ENCODE results near the gene MCEMP1. TPM values are rescaled to one million over a fixed set of nuclear protein-coding genes. Genes with fewer than 3 reads are reported as not detected.
A peak's percentile ranks its signal among the peaks of the same experiment; 100 is the strongest.

The MCEMP1 gene
- polyA plus RNA-seq, 3 donors = 79.4 to 122 (median 104) TPM

GRCh38 chr19:7672522-7672921 is 4.4 kb upstream of the MCEMP1 start:
- peak overlapping the region in 1 of 2 donors; percentile 81 for H3K27ac ChIP-seq (ENCODE audit: low read depth in 1 of 2, low read length in 2 of 2)
- intact Hi-C loops (cut with micrococcal nuclease) = no loop called here
- peaks cover 65 to 81% of the 10 kb centered on the region in 2 donors for H3K4me1 ChIP-seq (ENCODE audit: control insufficient read depth in 1 of 2, insufficient read depth in 2 of 2, low read length in 2 of 2)
- Mint-ChIP-seq H3K27me3 (ENCODE audit: low read depth in 3 of 3) (peaks cover 0 to 4% (median 0%) of the 10 kb centered on the region in 3 donors), H3K27ac (peak overlapping the region in 2 of 7 donors; percentile 53 to 63), H3K9me3 (peaks cover 11 to 17% (median 13%) of the 10 kb centered on the region in 7 donors), H3K36me3 (peaks cover 2 to 5% of the 10 kb centered on the region in 2 donors), H3K4me3 (no peak overlapping the region), H3K4me1 (peaks cover 77% of the 10 kb centered on the region)
- H3K79me2 ChIP-seq (ENCODE audit: insufficient read depth, low read length) = peaks cover 37% of the 10 kb centered on the region
- DNase-seq = no peak
- no peak overlapping the region for H3K4me3 ChIP-seq (replicated peaks in 1 of 3; ENCODE audit: low read depth in 2 of 3, low read length in 3 of 3)
- no peak overlapping the region for H3K4me2 ChIP-seq (replicated peaks; ENCODE audit: extremely low read depth, low read length, poor library complexity, severe bottlenecking)
- no peak overlapping the region for H3K9ac ChIP-seq (ENCODE audit: insufficient read depth, low read length, poor library complexity, severe bottlenecking)
- H3K9me3 ChIP-seq (replicated peaks in 1 of 2; ENCODE audit: control insufficient read depth in 1 of 2, insufficient read depth in 1 of 2, low read length in 2 of 2) = peaks cover 7 to 13% of the 10 kb centered on the region in 2 donors
- WGBS (ENCODE audit: insufficient coverage) = 71% methylated on average over 5 of the region's 9 CpGs
- H3K36me3 ChIP-seq (replicated peaks in 1 of 2; ENCODE audit: control insufficient read depth in 1 of 2, insufficient read depth in 2 of 2, low read length in 2 of 2) = no peaks in the 10 kb centered on the region
- H3K27me3 ChIP-seq (ENCODE audit: control insufficient read depth in 2 of 2, insufficient read depth in 2 of 2, low read length in 2 of 2) = no peaks in the 10 kb centered on the region
- H4K20me1 ChIP-seq (ENCODE audit: insufficient read depth, low read length) = no peaks in the 10 kb centered on the region
- TF ChIP-seq CTCF (IDR thresholded peaks at IDR 0.05) = no peak
- H2AFZ ChIP-seq (ENCODE audit: insufficient read depth, low read depth, low read length, poor library complexity, severe bottlenecking) = no peak overlapping the region

DNA sequence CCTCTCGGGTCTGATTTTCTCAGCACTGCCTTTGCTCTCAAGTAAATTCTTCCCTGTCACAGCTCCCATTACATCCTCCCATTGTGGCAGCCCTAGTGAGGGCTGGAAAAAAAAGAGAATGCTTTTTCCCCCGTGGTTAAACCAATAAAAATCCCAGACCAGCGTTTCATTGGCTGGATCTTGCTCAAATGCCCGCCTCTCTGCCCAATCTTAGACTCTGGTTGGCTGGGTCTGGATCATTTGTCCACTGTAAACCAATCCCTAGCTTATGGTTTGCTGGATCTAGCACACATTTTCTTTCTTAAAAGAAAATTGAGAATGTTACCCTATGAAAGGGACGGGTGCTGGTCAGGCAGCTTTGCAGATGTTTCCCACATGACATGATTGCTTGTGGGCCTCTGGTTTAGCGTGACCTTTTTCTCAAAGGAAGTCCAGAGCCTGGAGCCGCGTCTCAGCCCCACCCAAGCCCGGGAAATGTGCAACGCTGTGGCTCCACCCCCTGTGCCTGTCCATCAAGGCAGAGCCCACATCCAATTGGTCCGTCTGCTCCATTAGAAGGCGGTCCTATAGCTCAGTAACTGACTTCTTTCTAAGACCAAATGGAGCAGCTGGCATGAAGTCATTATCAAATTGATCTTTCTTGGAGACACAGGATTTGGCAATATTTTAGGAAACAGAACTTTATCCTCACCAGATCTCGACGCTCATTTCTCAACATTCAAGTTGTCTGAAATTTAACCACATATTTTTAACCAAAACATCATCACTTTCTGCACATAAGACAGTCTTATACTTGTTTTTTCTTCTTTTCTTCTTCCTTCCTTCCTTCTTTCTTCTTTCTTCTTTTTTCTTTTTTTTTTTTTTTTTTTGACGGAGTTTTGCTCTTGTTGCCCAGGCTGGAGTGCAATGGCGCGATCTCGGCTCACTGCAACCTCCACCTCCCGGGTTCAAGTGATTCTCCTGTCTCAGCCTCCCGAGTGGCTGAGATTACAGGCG is 2.6 kb upstream of the MCEMP1 start:
- peaks cover 45% of the 10 kb centered on the region for H3K79me2 ChIP-seq (ENCODE audit: insufficient read depth, low read length)
- H4K20me1 ChIP-seq (ENCODE audit: insufficient read depth, low read length) = no peaks in the 10 kb centered on the region
- H3K27me3 ChIP-seq (ENCODE audit: control insufficient read depth in 2 of 2, insufficient read depth in 2 of 2, low read length in 2 of 2) = no peaks in the 10 kb centered on the region
- Mint-ChIP-seq H3K9me3 (peaks cover 11 to 17% (median 13%) of the 10 kb centered on the region in 7 donors), H3K36me3 (peaks cover 5 to 12% of the 10 kb centered on the region in 2 donors), H3K27ac (peak overlapping the region; percentile 70 to 98 (median 93)), H3K27me3 (ENCODE audit: low read depth in 3 of 3) (peaks cover 0 to 4% (median 0%) of the 10 kb centered on the region in 3 donors), H3K4me1 (peaks cover 78% of the 10 kb centered on the region), H3K4me3 (peak overlapping the region; percentile 26 to 34)
- WGBS (ENCODE audit: insufficient coverage) = 1% methylated on average over 9 of the region's 21 CpGs
- intact Hi-C loops (cut with micrococcal nuclease) = loop anchor here in 1 of 2 donors (5.0 kb wide), 1 partner anchor 37 kb away; the partner anchor contains the start of gene STXBP2
- H3K9me3 ChIP-seq (replicated peaks in 1 of 2; ENCODE audit: control insufficient read depth in 1 of 2, insufficient read depth in 1 of 2, low read length in 2 of 2) = peaks cover 7 to 13% of the 10 kb centered on the region in 2 donors
- H3K27ac ChIP-seq (ENCODE audit: low read depth in 1 of 2, low read length in 2 of 2) = peak overlapping the region; percentile 67 to 81
- H3K4me2 ChIP-seq (replicated peaks; ENCODE audit: extremely low read depth, low read length, poor library complexity, severe bottlenecking) = peak overlapping the region; percentile 49
- H3K4me1 ChIP-seq (ENCODE audit: control insufficient read depth in 1 of 2, insufficient read depth in 2 of 2, low read length in 2 of 2) = peaks cover 69 to 85% of the 10 kb centered on the region in 2 donors
- no peaks in the 10 kb centered on the region for H3K36me3 ChIP-seq (replicated peaks in 1 of 2; ENCODE audit: control insufficient read depth in 1 of 2, insufficient read depth in 2 of 2, low read length in 2 of 2)
- H3K4me3 ChIP-seq (replicated peaks in 1 of 3; ENCODE audit: low read depth in 2 of 3, low read length in 3 of 3) = no peak overlapping the region
- no peak overlapping the region for H2AFZ ChIP-seq (ENCODE audit: insufficient read depth, low read depth, low read length, poor library complexity, severe bottlenecking)
- peak; percentile 94 to 97 (median 96) for DNase-seq
- no peak for TF ChIP-seq CTCF (IDR thresholded peaks at IDR 0.05)
- H3K9ac ChIP-seq (ENCODE audit: insufficient read depth, low read length, poor library complexity, severe bottlenecking) = no peak overlapping the region
